A549 (cell line): ENCODE results near the gene PSAT1.

Experiments used
- CEBPB ChIP-seq, 2 experiments: fragments of >200 bp in 1 of 2; sonication (Bioruptor Twin) in 1 of 2; formaldehyde crosslinking in 1 of 2; IDR thresholded peaks; 2 replicates each; pipeline ENCODE4 v1.6.1; 2012 to 2016
- GATA3 ChIP-seq: IDR thresholded peaks from 2 replicates; pipeline ENCODE4 v1.6.1; 2012; ENCODE audit warnings: borderline replicate concordance
- MAZ ChIP-seq: fragments of 150-350 bp; IDR thresholded peaks from 2 replicates; pipeline ENCODE4 v1.6.1; 2014; ENCODE audit warnings: antibody characterized with exemption, low read depth, low read length, borderline replicate concordance
- NPAS2 ChIP-seq: fragments of 250-450 bp; sonication (Bioruptor Pico); IDR thresholded peaks from 2 replicates; pipeline ENCODE4 v1.8.0; 2022; ENCODE audit warnings: mild to moderate bottlenecking, moderate library complexity, borderline replicate concordance
- NR3C1 ChIP-seq: fragments of >200 bp; sonication (Bioruptor Twin); formaldehyde crosslinking; IDR thresholded peaks from 3 replicates; pipeline ENCODE4 v1.6.1; 2017
- PHF8 ChIP-seq: fragments of 200-600 bp; sonication (generic); IDR thresholded peaks from 2 replicates; pipeline ENCODE4 v1.6.1; 2016; ENCODE audit warnings: low read depth, mild to moderate bottlenecking, antibody characterized with exemption, moderate library complexity, borderline replicate concordance
- POLR2A ChIP-seq: IDR thresholded peaks from 2 replicates; pipeline ENCODE4 v1.6.1; 2012; ENCODE audit warnings: mild to moderate bottlenecking, low read length
- RAD21 ChIP-seq, 2 experiments: fragments of >200 bp in 1 of 2; sonication (Bioruptor Twin) in 1 of 2; formaldehyde crosslinking in 1 of 2; IDR thresholded peaks in 1 of 2; conservative IDR thresholded peaks in 1 of 2; 2 replicates in 1 of 2; 3 replicates in 1 of 2; pipeline ENCODE4 v1.6.1; 2012 to 2018; ENCODE audit warnings: inconsistent platforms in 1 of 2
- SMC3 ChIP-seq: fragments of >200 bp; sonication (Bioruptor Twin); formaldehyde crosslinking; IDR thresholded peaks from 3 replicates; pipeline ENCODE4 v1.6.1; 2018; ENCODE audit warnings: inconsistent platforms
- TF ChIP-seq, protein P1 (sequence below): fragments of >200 bp; sonication (Bioruptor Twin); formaldehyde crosslinking; IDR thresholded peaks from 3 replicates; pipeline ENCODE4 v1.5.1; 2016
- TF ChIP-seq, protein P2 (sequence below): IDR thresholded peaks from 2 replicates; pipeline ENCODE4 v1.6.1; 2012

DNA sequence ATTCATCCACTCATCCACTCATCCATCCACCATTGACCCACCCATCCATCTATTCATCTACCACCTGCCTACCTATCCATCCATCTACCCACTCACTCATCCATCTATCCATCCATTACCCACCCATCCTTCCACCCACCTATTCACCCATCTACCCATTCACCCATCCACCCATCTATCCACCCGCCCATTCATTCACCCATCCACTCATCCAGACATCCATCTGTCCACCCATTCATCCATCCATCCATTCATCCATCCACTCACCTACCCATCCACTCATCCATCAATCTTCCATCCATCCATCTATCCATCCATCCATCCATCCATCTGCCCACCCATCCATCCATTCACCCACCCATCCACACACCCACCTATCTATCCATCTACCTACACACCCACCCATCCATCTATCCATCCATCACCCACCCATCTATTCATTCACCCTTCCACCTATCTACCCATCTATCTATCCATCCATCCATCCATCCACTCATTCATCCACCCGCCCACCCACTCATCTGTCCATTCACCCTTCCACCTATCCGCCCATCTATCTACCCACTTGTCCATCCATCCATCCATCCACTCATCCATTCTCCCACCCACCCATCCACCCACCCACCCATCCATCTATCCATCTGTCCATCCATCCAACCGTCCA, 23.2 kb downstream of the PSAT1 start:
- TF ChIP-seq RAD21 (conservative IDR thresholded peaks at IDR 0.05 in 1 of 2, IDR thresholded peaks at IDR 0.05 in 1 of 2) (no peak), POLR2A (no peak), NR3C1 (no peak), PHF8 (no peak), SMC3 (no peak), MAZ (no peak), GATA3 (no peak), CEBPB (IDR thresholded peaks at IDR 0.05) (no peak), NPAS2 (no peak)
- TF ChIP-seq, protein P1, sequence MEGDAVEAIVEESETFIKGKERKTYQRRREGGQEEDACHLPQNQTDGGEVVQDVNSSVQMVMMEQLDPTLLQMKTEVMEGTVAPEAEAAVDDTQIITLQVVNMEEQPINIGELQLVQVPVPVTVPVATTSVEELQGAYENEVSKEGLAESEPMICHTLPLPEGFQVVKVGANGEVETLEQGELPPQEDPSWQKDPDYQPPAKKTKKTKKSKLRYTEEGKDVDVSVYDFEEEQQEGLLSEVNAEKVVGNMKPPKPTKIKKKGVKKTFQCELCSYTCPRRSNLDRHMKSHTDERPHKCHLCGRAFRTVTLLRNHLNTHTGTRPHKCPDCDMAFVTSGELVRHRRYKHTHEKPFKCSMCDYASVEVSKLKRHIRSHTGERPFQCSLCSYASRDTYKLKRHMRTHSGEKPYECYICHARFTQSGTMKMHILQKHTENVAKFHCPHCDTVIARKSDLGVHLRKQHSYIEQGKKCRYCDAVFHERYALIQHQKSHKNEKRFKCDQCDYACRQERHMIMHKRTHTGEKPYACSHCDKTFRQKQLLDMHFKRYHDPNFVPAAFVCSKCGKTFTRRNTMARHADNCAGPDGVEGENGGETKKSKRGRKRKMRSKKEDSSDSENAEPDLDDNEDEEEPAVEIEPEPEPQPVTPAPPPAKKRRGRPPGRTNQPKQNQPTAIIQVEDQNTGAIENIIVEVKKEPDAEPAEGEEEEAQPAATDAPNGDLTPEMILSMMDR, result no peak
- TF ChIP-seq, protein P2, sequence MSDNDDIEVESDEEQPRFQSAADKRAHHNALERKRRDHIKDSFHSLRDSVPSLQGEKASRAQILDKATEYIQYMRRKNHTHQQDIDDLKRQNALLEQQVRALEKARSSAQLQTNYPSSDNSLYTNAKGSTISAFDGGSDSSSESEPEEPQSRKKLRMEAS, result no peak
